ENCODE results near the gene BATF. TPM values are rescaled to one million over a fixed set of nuclear protein-coding genes. Genes with fewer than 3 reads are reported as not detected.

The BATF gene
- total and polyA plus RNA-seq, 2 experiments from 2014 or later = not detected

DNA sequence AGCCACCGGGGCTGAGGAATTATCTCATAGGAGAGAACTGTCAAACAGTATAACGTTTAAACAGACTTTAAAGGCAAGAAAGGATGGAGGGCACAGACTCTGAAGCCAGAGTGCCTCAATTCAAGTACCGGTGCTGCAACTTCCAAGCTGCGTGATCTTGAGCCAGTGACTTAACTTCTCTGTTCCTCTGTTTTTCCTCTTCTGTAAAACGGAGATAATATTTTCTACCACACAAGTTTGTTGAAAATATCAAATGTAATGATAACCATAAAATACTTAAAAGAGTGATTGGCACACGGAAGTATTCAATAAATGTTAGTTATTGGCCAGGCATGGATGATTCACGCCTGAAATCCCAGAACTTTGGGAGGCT lies 18.2 kb downstream of the BATF start:
- no peak overlapping the region for H3K4me2 ChIP-seq
- H3K4me3 Mint-ChIP-seq = no peak overlapping the region
- H3K36me3 ChIP-seq (ENCODE audit: insufficient read depth) = no peaks in the 10 kb centered on the region
- no peaks in the 10 kb centered on the region for H4K20me1 ChIP-seq (replicated peaks; ENCODE audit: insufficient read depth)
- no peak overlapping the region for H3K27ac ChIP-seq (ENCODE audit: low read depth)
- ATAC-seq (no peak), DNase-seq (ENCODE audit: low spot score) (no peak)
- no peaks in the 10 kb centered on the region for H3F3A ChIP-seq (replicated peaks; ENCODE audit: low read depth)
- H3K27ac Mint-ChIP-seq = no peak overlapping the region
- H3K9me3 Mint-ChIP-seq = no peaks in the 10 kb centered on the region
- H3K4me3 ChIP-seq = no peak overlapping the region
- no peaks in the 10 kb centered on the region for H3K79me2 ChIP-seq (replicated peaks; ENCODE audit: insufficient read depth)
- peak overlapping the region; percentile 66; the same call in 1 of the 2 replicates for H2AFZ ChIP-seq
- H3K27me3 Mint-ChIP-seq (ENCODE audit: insufficient read depth, low read depth, poor library complexity) = no peaks in the 10 kb centered on the region
- H3K9me2 ChIP-seq (ENCODE audit: insufficient read depth) = no peaks in the 10 kb centered on the region
- no peaks in the 10 kb centered on the region for H3K36me3 Mint-ChIP-seq (ENCODE audit: low read depth)
- peaks cover 16% of the 10 kb centered on the region; the same call in 2 of the 3 replicates for H3K4me1 Mint-ChIP-seq
- no peaks in the 10 kb centered on the region; the same call in 1 of the 2 replicates for H3K4me1 ChIP-seq (ENCODE audit: insufficient read depth)
- H3K27me3 ChIP-seq (ENCODE audit: insufficient read depth) = no peaks in the 10 kb centered on the region
- TF ChIP-seq STAT1 (IDR thresholded peaks at IDR 0.05; ENCODE audit: unreplicated experiment) = no peak
- no peak for TF ChIP-seq ZNF114 (CRISPR knock-in tag; IDR thresholded peaks at IDR 0.05)
- TF ChIP-seq CREB1 (CRISPR knock-in tag; IDR thresholded peaks at IDR 0.05; ENCODE audit: low read depth) = no peak
- no peak for TF ChIP-seq ZNF331 (CRISPR knock-in tag; IDR thresholded peaks at IDR 0.05; ENCODE audit: low read depth)
- TF ChIP-seq, protein P1, sequence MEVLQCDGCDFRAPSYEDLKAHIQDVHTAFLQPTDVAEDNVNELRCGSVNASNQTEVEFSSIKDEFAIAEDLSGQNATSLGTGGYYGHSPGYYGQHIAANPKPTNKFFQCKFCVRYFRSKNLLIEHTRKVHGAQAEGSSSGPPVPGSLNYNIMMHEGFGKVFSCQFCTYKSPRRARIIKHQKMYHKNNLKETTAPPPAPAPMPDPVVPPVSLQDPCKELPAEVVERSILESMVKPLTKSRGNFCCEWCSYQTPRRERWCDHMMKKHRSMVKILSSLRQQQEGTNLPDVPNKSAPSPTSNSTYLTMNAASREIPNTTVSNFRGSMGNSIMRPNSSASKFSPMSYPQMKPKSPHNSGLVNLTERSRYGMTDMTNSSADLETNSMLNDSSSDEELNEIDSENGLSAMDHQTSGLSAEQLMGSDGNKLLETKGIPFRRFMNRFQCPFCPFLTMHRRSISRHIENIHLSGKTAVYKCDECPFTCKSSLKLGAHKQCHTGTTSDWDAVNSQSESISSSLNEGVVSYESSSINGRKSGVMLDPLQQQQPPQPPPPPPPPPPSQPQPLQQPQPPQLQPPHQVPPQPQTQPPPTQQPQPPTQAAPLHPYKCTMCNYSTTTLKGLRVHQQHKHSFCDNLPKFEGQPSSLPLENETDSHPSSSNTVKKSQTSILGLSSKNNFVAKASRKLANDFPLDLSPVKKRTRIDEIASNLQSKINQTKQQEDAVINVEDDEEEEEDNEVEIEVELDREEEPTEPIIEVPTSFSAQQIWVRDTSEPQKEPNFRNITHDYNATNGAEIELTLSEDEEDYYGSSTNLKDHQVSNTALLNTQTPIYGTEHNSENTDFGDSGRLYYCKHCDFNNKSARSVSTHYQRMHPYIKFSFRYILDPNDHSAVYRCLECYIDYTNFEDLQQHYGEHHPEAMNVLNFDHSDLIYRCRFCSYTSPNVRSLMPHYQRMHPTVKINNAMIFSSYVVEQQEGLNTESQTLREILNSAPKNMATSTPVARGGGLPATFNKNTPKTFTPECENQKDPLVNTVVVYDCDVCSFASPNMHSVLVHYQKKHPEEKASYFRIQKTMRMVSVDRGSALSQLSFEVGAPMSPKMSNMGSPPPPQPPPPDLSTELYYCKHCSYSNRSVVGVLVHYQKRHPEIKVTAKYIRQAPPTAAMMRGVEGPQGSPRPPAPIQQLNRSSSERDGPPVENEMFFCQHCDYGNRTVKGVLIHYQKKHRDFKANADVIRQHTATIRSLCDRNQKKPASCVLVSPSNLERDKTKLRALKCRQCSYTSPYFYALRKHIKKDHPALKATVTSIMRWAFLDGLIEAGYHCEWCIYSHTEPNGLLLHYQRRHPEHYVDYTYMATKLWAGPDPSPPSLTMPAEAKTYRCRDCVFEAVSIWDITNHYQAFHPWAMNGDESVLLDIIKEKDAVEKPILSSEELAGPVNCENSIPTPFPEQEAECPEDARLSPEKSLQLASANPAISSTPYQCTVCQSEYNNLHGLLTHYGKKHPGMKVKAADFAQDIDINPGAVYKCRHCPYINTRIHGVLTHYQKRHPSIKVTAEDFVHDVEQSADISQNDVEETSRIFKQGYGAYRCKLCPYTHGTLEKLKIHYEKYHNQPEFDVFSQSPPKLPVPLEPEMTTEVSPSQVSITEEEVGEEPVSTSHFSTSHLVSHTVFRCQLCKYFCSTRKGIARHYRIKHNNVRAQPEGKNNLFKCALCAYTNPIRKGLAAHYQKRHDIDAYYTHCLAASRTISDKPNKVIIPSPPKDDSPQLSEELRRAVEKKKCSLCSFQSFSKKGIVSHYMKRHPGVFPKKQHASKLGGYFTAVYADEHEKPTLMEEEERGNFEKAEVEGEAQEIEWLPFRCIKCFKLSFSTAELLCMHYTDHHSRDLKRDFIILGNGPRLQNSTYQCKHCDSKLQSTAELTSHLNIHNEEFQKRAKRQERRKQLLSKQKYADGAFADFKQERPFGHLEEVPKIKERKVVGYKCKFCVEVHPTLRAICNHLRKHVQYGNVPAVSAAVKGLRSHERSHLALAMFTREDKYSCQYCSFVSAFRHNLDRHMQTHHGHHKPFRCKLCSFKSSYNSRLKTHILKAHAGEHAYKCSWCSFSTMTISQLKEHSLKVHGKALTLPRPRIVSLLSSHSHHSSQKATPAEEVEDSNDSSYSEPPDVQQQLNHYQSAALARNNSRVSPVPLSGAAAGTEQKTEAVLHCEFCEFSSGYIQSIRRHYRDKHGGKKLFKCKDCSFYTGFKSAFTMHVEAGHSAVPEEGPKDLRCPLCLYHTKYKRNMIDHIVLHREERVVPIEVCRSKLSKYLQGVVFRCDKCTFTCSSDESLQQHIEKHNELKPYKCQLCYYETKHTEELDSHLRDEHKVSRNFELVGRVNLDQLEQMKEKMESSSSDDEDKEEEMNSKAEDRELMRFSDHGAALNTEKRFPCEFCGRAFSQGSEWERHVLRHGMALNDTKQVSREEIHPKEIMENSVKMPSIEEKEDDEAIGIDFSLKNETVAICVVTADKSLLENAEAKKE (CRISPR knock-in tag; IDR thresholded peaks at IDR 0.05) = no peak
- TF ChIP-seq, protein P2, sequence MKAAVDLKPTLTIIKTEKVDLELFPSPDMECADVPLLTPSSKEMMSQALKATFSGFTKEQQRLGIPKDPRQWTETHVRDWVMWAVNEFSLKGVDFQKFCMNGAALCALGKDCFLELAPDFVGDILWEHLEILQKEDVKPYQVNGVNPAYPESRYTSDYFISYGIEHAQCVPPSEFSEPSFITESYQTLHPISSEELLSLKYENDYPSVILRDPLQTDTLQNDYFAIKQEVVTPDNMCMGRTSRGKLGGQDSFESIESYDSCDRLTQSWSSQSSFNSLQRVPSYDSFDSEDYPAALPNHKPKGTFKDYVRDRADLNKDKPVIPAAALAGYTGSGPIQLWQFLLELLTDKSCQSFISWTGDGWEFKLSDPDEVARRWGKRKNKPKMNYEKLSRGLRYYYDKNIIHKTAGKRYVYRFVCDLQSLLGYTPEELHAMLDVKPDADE (IDR thresholded peaks at IDR 0.05) = no peak

All from GM23338 (cell line).